Suprapubic skin (tissue), 4 donors: ENCODE results near the gene LUM.

Experiments used
- CTCF ChIP-seq, 2 donors: fragments of 200-600 bp in 1 of 2; fragments of 450-650 bp in 1 of 2; sonication (generic) in 1 of 2; IDR thresholded peaks; one replicate each; pipeline ENCODE4 v1.5.1; 2016 to 2019; ENCODE audit warnings: antibody characterized with exemption in 2 of 2, mild to moderate bottlenecking in 1 of 2, moderate library complexity in 1 of 2
- EP300 ChIP-seq: sonication (generic); formaldehyde crosslinking; IDR thresholded peaks from one replicate; pipeline ENCODE4 v1.6.1; 2017; ENCODE audit warnings: antibody characterized with exemption
- POLR2A ChIP-seq, 2 donors: fragments of 450-650 bp; IDR thresholded peaks; one replicate each; pipeline ENCODE4 v1.6.1; 2017; ENCODE audit warnings: antibody characterized with exemption in 2 of 2, mild to moderate bottlenecking in 2 of 2, moderate library complexity in 2 of 2
- POLR2AphosphoS5 ChIP-seq, 3 donors: sonication (generic); formaldehyde crosslinking; IDR thresholded peaks; one replicate each; pipeline ENCODE4 v1.6.1; 2017; ENCODE audit warnings: antibody characterized with exemption in 3 of 3

GRCh38 chr12:91143206-91143605, 31.9 kb upstream of the LUM start:
- TF ChIP-seq CTCF (IDR thresholded peaks at IDR 0.05) (no peak), POLR2A (IDR thresholded peaks at IDR 0.05) (no peak), EP300 (no peak), POLR2AphosphoS5 (IDR thresholded peaks at IDR 0.05) (no peak)
